Heart left ventricle (tissue), 16 donors: ENCODE results near the gene SPG11. TPM values are rescaled to one million over a fixed set of nuclear protein-coding genes. Genes with fewer than 3 reads are reported as not detected.
A peak's percentile ranks its signal among the peaks of the same experiment; 100 is the strongest.
"Not testable (repeated sequence)": the region's sequence is repeated elsewhere in the genome, so short reads cannot be mapped to it uniquely, and the experiment has no call there.

Source experiments
- ATAC-seq, 4 donors: fragments of 200-7000 bp; cut with Tn5 transposase; one replicate each; pipeline ENCODE4 v1.9.1; 2020 to 2022; ENCODE audit warnings: moderate library complexity in 4 of 4, mild to moderate bottlenecking in 3 of 4, moderate number of reproducible peaks in 1 of 4
- DNase-seq, 5 donors: peaks; one replicate each; pipeline ENCODE4 v3.0.0-alpha.2; 2020
- H3K27ac ChIP-seq, 12 donors: fragments of 200-600 bp; sonication (generic) in 4 of 12; one replicate each; pipeline versions ENCODE4 v1.5.0 to v1.8.0; 2016 to 2022; ENCODE audit warnings: mild to moderate bottlenecking in 2 of 12
- H3K27me3 ChIP-seq, 9 donors: fragments of 200-600 bp; sonication (generic) in 2 of 9; one replicate each; pipeline versions ENCODE4 v1.5.1 to v1.8.0; 2016 to 2022; ENCODE audit warnings: mild to moderate bottlenecking in 3 of 9
- H3K36me3 ChIP-seq, 9 donors: fragments of 200-600 bp; sonication (generic) in 2 of 9; one replicate each; pipeline versions ENCODE4 v1.5.0 to v1.8.0; 2018 to 2022; ENCODE audit warnings: mild to moderate bottlenecking in 2 of 9
- H3K4me1 ChIP-seq, 12 donors: fragments of 200-600 bp; sonication (generic) in 4 of 12; one replicate each; pipeline versions ENCODE4 v1.5.0 to v1.8.0; 2016 to 2022; ENCODE audit warnings: mild to moderate bottlenecking in 3 of 12
- H3K4me3 ChIP-seq, 12 donors: fragments of 200-600 bp; sonication (generic) in 4 of 12; one replicate each; pipeline versions ENCODE4 v1.5.0 to v1.8.0; 2017 to 2022; ENCODE audit warnings: mild to moderate bottlenecking in 9 of 12, moderate library complexity in 4 of 12
- H3K9me3 ChIP-seq, 12 donors: fragments of 200-600 bp; sonication (generic) in 4 of 12; one replicate each; pipeline versions ENCODE4 v1.5.0 to v1.8.0; 2016 to 2022; ENCODE audit warnings: mild to moderate bottlenecking in 1 of 12
- CTCF ChIP-seq, 12 donors: fragments of 200-600 bp; sonication (generic) in 4 of 12; IDR thresholded peaks; one replicate each; pipeline versions ENCODE4 v1.5.0 to v1.8.0; 2018 to 2022; ENCODE audit warnings: antibody characterized with exemption in 12 of 12, mild to moderate bottlenecking in 5 of 12
- POLR2A ChIP-seq, 2 donors: fragments of 450-650 bp; IDR thresholded peaks; one replicate each; pipeline ENCODE4 v1.6.1; 2017; ENCODE audit warnings: antibody characterized with exemption in 2 of 2, mild to moderate bottlenecking in 2 of 2, moderate library complexity in 2 of 2
- WGBS, 4 donors: extraction: QIAGEN DNeasy Blood & Tissue Kit in 2 of 4; methylation state at CpG; one replicate each; pipeline versions ENCODE4 v1.1.5 to v1.1.7; 2013 to 2018; 5-methylcytosine and 5-hydroxymethylcytosine counted together
- intact Hi-C, 10 donors: fragments of 100-400 bp; cut with DNase I; formaldehyde crosslinking; loops; one replicate each; pipeline versions ENCODE4 v1.11.1 to v1.14.2; 2022
- polyA plus RNA-seq, 2 donors: library from polyadenylated mRNA; stranded (reverse); fragments of 200-250 nt; gene quantifications; one replicate each; pipeline ENCODE4 v1.2.3, GENCODE V29; 2013
- total RNA-seq, 9 donors: library from RNA; depleted of rRNA in 2 of 9; stranded (reverse); fragments of >200 nt in 2 of 9; fragmentation: NEBNext Ultra II Directional in 3 of 9; extraction: Animal tissue kit (Norgen Biotek cat#: 25700) in 3 of 9; gene quantifications; one replicate each; pipeline versions ENCODE4 v1.1.0 to v1.2.4, GENCODE V29; 2016 to 2023
- donor health status: ischemic (EF 13 %, LVEDD 7.1; RV severe dilation, severe dysfunction).
- donor health status: healthy with polysubstance abuse.
- donor health status: DM: no; HTN: yes; CAD: no.
- donor health status: DM: no; HTN: no; CAD: no.
- donor health status: ischemic (EF 25% LVEDD 6.9; RV normal size, moderate dysfunction).
- donor health status: ischemic (EF 25% LVEDD 5.7; RV mildly dilated, moderate dysfunction).
- donor health status: healthy.
- donor health status: DM: yes; HTN: yes; CAD: no.
- donor health status: ischemic (EF 35%, LVEDD 5.7; RV mildly dilated, moderate dysfunction).
- donor health status: nonischemic (EF 11% LVEDD 7.7; RV severe dilation, severe dysfunction).
- donor health status: DM: yes; HTN: yes; CAD: no.
- donor health status: PGD.
- donor health status: ischemic (EF 29% LVEDD 5.4; RV normal size, mild dysfunction).
- donor health status: nonischemic (EF 23%, LVEDD 6.1; RV moderate dilation, normal function).

Gene SPG11
- total and polyA plus RNA-seq, 11 donors, result 17.5 to 69.4 (median 47.5) TPM

- no peak for ATAC-seq
These were observed 42.9 kb upstream of the SPG11 start for GRCh38 chr15:44706401-44706800.

DNA sequence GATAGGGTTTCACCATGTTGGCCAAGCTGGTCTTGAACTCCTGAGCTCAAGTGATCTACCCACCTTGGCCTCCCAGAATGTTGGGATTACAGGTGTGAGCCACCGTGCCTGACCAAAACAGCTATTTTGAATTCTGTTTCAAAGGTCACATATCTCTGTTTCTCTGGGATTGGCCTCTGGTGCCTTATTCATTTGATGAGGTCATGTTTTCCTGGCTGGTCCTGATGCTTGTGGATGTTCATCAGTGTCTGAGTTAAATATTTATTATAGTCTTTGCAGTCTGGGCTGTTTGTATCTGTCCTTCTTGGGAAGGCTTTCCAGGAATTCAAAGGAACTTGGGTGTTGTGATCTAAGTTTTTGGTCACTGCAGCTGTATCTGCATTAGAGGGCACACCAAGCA lies 42.5 kb upstream of the SPG11 start:
- Histone ChIP-seq H3K9me3 (peaks cover 0 to 25% (median 0%) of the 10 kb centered on the region in 12 donors), H3K27me3 (no peaks in the 10 kb centered on the region), H3K36me3 (no peaks in the 10 kb centered on the region), H3K4me1 (peaks cover 0 to 15% (median 4%) of the 10 kb centered on the region in 12 donors), H3K27ac (no peak overlapping the region), H3K4me3 (no peak overlapping the region)
- intact Hi-C loops, result loop anchor here in 4 of 10 donors (5.0 kb wide), 2 partner anchors 34 to 39 kb away; no protein-coding TSS in a partner anchor
- DNase-seq, result no peak
- TF ChIP-seq CTCF (IDR thresholded peaks at IDR 0.05) (no peak), POLR2A (IDR thresholded peaks at IDR 0.05) (no peak)
- ATAC-seq, result no peak
- 77 to 89% (median 84%) methylated on average over 1 of the region's 1 CpG for WGBS, 4 donors

More at GRCh38 chr15:44706401-44706800, 42.9 kb upstream of the SPG11 start:
- Histone ChIP-seq H3K4me1 (peaks cover 0 to 15% (median 4%) of the 10 kb centered on the region in 12 donors), H3K4me3 (no peak overlapping the region), H3K9me3 (peaks cover 0 to 23% (median 0%) of the 10 kb centered on the region in 12 donors), H3K27ac (no peak overlapping the region), H3K27me3 (no peaks in the 10 kb centered on the region), H3K36me3 (no peaks in the 10 kb centered on the region)
- intact Hi-C loops, result loop anchor here in 4 of 10 donors (5.0 kb wide), 2 partner anchors 34 to 39 kb away; no protein-coding TSS in a partner anchor
- TF ChIP-seq POLR2A (IDR thresholded peaks at IDR 0.05) (no peak), CTCF (IDR thresholded peaks at IDR 0.05) (no peak)
- DNase-seq, result no peak
- WGBS, 4 donors, result 97 to 100% (median 99%) methylated on average over 2 of the region's 2 CpGs

DNA sequence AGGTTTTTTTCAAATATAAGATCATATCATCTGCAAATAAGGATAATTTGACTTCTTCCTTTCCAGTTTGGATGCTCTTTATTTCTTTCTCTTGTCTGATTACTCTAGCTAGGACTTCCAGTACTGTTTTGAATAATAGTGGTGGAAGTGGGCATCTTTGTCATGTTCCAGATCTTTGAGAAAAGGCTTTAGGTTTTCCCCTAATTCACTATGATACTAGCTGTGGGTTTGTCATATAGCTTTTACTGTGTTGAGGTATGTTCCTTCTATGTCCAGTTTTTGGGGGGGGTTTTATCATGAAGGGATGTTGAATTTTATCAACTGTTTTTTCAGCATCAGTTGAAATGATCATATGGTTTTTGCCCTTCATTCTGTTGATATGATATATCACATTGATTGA lies 37.2 kb upstream of the SPG11 start:
- H3K9me3 ChIP-seq, result peaks cover 0 to 42% (median 4%) of the 10 kb centered on the region in 12 donors
- intact Hi-C loops, H3K27ac ChIP-seq, H3K36me3 ChIP-seq, ATAC-seq, DNase-seq, H3K27me3 ChIP-seq, H3K4me3 ChIP-seq: not testable (repeated sequence)
- peaks cover 0 to 10% (median 0%) of the 10 kb centered on the region in 12 donors for H3K4me1 ChIP-seq

DNA sequence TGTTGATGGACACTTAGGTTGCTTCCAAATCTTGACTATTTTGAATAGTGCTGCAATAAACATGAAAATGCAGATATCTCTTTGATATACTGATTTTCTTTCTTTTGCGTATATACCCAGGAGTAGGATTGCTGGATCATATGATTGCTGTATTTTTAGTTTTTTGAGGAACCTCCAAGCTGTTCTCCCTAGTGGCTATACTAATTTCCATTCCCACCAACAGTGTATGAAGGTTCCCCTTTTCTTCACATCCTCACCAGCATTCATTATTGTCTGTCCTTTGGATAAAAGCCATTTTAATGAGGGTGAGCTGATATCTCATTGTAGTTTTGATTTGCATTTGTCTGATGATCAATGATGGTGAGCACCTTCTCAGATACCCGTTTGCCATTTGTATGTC lies 35.2 kb upstream of the SPG11 start:
- no peak for DNase-seq
- 84 to 90% (median 88%) methylated on average over 2 of the region's 2 CpGs for WGBS, 4 donors
- intact Hi-C loops, result no loop called here
- no peak for ATAC-seq
- TF ChIP-seq CTCF (IDR thresholded peaks at IDR 0.05) (no peak), POLR2A (IDR thresholded peaks at IDR 0.05) (no peak)
- Histone ChIP-seq H3K36me3 (no peaks in the 10 kb centered on the region), H3K4me3 (no peak overlapping the region), H3K27ac (peak overlapping the region in 1 of 12 donors; percentile 44), H3K27me3 (no peaks in the 10 kb centered on the region), H3K9me3 (peaks cover 0 to 40% (median 4%) of the 10 kb centered on the region in 12 donors), H3K4me1 (peaks cover 0 to 10% (median 0%) of the 10 kb centered on the region in 12 donors)

- intact Hi-C loops, result no loop called here
- TF ChIP-seq CTCF (IDR thresholded peaks at IDR 0.05), result no peak
- TF ChIP-seq POLR2A (IDR thresholded peaks at IDR 0.05), result no peak
- H3K27ac ChIP-seq, result no peak overlapping the region
- ATAC-seq (no peak), DNase-seq (no peak)
- H3K4me3 ChIP-seq, result no peak overlapping the region
- no peaks in the 10 kb centered on the region for H3K27me3 ChIP-seq
- H3K9me3 ChIP-seq, result peaks cover 0 to 25% (median 2%) of the 10 kb centered on the region in 12 donors
- no peaks in the 10 kb centered on the region for H3K36me3 ChIP-seq
- peaks cover 0 to 10% (median 0%) of the 10 kb centered on the region in 12 donors for H3K4me1 ChIP-seq
These were observed 33.6 kb upstream of the SPG11 start for GRCh38 chr15:44697014-44697413.
